GM19452 (cell line): Measurements from ENCODE around the gene SCO2.
A peak's percentile ranks its signal among the peaks of the same experiment; 100 is the strongest.

Source experiments
- ATAC-seq: cut with Tn5 transposase; IDR thresholded peaks from one replicate; pipeline ENCODE4 v1.9.1; 2021; ENCODE audit not compliant: unreplicated experiment

SCO2 gene, protein sequence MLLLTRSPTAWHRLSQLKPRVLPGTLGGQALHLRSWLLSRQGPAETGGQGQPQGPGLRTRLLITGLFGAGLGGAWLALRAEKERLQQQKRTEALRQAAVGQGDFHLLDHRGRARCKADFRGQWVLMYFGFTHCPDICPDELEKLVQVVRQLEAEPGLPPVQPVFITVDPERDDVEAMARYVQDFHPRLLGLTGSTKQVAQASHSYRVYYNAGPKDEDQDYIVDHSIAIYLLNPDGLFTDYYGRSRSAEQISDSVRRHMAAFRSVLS

DNA sequence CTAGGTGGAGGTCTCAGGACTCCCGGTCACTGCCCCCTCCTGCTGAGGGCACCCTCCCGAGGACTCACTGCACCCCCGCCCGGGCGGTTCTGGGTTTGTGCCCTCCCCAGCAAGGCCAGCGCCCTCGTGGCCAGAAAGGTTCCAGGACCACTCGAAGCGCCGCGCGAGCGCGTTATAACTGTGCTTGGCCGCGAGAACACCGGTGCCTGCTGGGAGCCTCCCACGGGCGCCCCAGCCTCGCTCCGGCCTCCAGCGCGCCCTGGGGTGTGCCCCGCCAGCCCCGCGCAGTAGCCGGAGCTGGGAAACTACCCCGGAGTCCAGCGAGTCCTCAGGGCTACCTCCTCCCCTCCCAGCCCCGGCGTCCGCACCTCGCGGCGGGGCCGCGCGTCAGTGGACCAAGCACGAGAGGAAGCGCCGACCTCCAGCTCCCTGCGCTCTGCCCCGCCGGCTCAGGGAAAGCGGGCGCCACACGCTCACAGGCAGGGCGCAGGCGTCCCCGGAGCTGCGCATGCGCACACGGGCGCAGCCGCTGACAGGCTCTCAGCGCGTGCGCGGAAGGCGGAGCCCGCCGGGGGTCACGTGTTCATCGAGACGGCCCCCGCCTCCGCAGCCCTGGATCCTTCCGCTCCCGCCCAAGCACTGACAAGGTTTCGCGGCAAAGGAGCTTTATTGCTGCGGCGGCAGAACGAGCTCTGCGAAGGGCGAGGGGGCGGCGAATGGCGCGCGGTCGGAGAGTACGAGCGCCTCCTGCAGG, at the start of gene SCO2:
TSS of gene SCO2 (minus strand) at position 495 of the 754 bp plus-strand sequence. CDS start 1,187 bp downstream, outside the sequence.
- ATAC-seq: peak; percentile 42

DNA sequence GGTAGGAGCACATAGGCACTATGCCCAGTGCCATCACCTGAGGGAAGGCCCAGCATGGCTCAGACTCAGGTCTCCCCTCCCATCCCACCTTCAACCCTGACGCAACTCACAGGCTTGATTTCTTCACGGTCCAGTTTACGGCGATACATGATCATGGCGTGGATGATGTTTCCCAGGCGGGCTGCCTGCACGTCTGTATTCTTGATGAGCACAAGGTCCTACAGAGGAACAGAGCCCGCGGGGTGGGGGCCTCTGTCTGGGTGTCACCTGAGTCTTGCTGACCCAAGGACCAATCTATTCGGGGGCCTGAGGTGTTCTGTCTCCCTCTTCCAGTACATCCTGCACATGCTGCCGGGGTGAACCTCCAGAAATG, 49.0 kb upstream of the SCO2 start:
- no peak for ATAC-seq

DNA sequence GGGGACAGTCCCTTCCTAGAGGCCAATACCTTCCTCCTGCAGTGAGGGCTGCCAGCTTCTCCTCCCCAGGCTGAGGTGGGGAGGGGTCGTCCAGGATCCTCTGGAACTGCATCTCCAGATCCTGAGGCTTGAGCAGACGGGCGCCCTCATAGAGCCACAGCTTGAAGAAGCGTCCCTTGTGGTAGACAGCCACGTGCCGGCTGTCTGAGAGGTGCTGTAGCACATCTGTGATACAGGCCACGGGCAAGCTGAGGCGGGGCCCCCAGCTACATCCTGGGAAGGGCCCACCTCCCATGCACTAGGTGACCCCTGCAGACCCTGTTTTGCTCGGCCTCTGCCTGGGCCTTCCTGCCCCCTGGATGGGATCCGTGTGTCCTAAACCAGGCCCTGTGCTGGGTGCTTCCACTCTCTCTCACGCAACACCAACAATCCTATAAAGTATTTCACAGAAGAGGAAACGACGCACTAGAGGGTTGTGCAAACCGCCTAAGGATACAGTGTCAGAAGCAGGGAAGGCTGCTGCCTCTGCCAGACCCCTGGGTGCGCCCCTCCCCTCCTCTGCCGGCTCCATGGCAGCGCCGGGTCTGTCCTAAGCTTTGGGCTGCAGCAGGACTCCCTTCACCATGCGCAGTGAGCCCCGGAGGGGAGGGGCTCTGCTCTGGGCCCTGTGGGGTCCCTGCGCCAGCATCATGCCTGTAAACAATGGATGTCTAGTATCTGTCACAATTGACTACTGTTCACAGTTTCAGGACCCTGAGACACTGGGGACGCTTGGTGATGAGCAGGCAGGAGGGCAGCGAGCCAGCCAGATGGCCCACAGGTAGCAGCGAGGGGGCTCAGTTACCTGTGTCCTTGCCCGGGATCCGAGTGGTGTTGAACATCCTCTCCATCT, 48.3 kb upstream of the SCO2 start:
- ATAC-seq: no peak

DNA sequence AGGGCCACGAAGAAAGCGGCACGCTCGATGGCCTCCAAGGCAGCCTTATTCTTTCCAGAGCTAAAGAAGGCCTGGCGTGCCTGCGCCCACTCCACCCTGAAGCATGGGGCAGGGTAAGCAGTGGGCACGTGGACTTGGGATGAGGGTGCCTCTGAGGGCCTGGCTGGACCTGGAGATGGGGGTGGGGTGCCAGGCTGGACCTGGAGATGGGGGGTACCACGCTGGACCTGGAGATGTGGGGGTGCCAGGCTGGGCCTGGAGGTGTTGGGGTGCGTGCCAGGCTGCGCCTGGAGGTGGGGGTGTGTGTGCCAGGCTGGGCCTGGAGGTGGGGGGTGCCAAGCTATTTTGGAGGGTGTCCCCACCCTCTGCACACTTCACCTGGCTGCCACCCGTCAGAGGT, 47.6 kb upstream of the SCO2 start:
- ATAC-seq: no peak

DNA sequence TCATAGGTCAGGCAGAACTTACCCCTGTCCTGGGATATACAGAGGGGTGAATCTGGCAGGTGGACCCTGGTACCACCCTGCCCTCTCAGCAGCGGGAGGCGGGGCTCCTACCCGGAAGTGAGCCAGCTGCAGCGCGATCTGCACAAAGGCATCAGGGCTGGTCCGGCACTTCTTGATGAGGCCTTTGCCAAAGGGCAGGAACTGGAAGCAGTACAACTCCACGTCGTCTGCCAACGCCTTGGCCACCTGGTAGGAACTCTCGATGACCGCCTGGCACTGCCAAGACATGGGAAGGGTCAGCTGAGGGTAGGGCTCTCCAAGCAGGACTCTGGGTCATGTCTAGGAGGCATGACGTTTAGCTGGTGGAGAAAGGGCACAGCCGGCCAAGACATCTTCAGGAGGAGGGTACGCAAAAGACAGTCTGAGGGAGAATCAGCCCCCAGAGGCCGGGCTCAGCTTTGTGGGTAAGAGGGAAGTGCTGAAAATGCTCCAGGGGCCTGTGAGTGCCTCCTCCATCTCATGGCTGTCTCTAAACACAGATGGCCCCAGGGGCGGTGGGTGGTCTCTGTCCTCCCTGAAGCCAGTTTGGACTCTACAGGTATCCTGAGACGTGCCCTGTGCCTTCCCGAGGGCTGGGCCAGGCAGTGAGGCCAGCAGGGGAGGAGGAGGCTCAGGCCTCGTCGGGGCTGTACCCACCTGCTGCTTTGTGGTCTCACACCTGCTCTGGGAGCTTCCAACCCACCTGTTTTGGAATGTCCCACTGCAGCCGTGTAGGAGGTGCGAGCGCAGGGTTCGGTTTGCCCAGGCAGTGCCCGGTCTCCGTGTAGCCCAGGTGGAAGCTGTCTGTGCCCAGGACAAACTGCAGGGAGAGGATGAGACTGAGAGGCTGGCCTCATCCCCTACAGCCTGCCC, 46.1 kb upstream of the SCO2 start:
- no peak for ATAC-seq

DNA sequence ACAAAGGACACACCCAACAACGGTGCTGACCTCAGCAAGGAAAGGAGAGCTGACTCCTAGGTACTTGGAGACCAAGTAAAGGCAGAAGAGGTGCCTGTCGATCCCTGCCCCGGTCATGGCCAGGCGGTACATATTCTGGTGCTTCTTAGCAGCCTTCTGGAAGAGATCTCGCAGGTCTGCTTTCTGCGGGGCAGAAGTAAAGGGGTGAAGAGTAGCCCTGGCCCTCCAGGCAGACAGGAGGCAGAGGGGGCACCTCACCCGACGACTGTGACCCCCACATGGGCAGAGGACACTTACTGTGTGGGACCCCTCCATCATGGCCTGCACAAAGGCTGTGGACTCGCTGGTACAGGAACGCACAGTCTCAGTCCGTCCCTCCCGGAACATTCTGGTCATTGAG, 45.5 kb upstream of the SCO2 start:
- ATAC-seq: no peak

DNA sequence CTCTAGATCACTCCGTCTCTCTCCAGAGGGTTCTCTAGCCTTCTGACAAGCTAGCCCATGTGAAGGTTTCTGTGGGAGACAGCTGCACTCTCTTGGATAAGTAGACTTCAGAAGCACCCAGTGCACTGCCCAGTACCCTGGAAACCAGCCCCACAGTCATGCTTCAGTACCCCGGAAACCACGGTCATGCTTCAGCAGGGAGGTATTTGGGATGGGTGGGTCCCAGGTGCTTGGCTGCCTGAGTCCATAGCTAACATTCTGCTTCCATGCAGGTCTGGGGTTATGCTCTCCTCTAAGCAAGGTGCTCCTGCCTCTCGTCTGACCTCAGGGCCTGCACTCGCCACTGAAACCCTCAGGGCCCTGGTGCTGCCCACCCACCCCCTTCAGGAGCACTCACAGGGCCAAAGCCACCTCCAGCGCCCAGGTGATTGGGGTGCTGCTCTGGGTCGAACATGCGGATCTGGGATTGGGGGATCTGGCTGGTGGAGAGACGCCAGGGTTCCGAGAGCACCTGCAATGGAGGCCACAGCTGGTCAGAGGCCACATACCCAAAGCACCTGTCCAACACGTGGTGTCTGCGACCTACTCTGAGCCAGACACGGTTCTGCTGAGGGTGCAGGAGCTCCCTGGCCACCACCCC, 44.6 kb upstream of the SCO2 start:
- no peak for ATAC-seq

DNA sequence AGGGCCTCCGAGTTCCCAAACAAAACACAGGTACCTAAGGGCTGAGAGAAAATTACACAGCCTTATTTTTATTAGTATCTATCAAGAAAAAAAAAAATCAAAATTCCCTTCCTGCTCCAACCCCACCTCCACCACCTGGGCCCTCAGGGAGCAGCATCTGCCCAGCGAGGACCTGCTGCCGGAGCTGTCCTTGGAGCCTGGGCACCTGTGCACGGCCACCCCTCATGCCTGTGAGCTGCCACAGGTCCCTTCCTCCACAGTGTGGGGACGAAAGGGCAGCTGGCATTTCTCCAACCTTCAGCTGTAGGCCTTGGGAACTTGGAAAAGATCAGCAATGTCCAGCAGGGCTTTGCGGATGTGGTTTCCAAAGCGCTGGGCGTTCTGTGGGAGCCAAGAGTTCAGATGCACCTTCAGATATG, 43.7 kb upstream of the SCO2 start:
- no peak for ATAC-seq

DNA sequence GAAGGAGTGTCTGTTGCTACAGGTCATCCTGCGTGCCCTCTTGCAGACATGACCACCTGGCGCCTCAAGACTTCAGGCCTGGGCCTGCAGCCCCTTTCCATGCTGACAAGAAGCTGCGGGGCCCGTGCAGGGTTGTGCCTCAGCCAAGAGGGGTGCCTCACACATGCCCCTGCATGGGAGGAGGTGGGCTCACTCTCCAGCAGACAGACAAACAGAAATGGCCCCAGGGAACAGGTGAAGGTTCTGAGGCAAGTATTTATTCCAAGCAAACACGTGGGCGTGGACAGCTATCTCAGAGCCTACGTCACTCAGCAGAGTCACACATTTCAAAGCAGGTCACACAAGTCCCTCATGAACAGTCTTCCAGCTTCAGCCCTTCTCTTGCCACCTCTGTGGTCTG, 43.2 kb upstream of the SCO2 start:
- no peak for ATAC-seq

DNA sequence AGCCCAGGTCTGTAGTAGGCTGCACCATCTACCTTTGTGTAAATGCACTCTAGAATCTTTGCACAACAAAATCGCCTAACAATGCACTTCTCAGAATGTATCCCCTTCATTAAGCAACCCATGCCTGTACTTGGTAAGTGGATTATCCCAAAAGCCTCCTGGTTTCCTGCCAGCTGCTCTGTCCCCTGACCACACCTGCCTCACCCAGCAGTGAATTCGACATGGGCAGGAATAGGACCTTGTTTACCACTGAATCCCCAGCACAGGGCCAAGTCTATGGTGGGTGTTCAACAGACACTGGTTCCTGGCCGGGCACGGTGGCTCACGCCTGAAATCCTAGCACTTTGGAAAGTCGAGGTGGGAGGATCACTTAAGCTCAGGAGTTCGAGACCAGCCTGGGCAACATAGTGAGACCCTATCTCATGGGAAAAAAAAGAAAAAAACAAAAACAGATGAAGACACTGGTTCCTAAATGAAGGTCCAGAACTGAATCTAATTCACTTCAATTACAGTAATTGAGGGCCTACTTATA, 42.4 kb upstream of the SCO2 start:
- ATAC-seq: no peak

DNA sequence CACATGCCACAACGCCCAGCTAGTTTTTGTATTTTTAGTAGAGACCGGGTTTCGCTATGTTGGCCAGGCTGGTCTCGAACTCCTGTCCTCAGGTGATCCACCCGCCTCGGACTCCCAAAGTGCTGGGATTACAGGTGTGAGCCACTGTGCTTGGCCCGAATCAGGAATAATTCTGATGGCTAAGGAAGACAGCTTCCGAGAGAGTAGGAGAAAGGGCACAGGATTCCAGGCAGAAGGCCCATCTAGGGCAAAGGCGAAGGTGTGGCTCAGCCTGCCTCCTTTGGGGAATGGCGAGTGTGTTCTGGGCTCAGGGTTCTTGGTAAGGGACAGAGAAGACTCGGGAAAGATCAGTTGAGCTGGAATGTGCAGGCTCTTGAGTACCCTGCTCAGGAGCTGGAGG, 38.9 kb upstream of the SCO2 start:
- ATAC-seq: no peak

DNA sequence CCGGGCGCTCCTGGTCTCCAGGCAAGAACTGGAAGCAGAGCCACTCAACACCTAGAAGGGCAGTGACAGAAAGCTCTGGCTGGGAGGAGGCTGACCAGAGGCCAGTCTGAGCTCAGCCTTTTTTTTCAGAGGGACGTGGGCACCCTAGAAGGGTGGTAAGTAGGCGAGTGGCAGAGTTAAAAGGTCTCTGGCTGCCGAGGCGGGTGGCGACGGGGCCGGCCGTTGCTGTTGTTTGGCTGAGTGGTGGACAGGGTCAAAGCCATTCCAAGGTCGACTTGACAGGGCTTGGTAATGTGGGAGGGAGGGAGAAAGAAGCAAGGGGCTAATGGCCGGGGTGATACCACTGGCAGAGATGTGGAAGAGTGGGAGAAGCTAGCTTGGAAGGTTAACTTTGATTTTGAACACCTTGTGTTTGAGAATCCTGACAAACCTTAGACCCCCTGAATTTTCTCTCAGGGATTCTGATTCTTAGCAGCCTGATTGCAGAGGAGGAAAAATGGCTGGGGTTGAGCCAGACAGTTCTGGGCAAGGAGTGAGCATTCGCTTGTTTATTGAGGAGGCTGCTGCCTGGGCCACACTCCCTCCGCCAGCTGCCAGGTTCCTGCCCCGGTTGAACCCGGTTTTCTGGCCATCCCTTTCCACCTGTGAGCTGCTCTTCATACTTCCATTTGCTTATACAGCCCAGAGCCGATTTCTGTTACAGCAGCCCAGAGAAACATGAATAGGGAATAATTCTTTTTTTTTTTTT, 38.2 kb upstream of the SCO2 start:
- ATAC-seq: no peak

DNA sequence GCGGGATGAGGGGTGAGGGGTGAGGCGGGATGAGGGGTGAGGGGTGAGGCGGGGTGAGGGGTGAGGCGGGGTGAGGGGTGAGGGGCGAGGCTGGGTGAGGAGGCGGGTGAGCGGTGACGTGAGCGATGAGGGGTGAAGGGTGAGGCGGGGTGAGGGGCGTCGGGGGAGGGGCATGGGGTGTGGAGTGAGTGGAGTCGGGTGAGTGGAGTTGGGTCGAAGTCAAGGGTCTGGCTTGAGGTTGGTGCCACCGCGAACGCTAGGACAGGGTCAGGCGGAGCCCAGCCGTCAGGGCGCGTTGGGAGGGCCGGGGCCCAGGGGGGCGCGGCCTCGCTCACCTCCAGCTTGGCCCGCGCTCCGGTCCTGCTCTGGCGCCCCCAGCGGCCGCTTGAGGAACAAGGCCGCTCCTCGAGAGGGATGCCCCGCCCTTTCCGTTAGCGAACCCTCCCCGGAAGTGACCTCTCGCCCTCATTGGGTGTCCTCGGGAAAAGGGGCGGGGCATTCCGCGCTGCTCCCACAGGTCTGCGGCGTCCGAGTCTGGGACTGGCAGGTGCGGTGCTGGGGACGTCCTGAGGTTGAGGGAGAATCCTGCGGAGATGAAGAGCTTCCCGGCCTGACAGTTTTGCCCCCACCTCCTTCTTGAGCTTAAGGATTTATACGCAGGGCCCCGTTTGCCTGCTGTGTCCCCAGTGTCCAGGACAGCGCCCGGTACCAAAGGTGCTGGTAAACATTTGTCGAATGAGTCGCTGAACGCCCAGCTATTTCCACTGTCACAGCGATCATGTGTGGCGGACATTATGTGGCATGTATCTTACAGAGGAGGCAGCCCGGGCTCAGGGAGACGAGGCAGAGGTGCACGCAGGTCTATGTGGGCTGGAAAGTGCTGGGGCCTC, 37.4 kb upstream of the SCO2 start, which contains the start of gene SYCE3:
TSS of gene SYCE3 (minus strand) at position 397 of the 890 bp plus-strand sequence. CDS start 6,514 bp downstream, outside the sequence.
- ATAC-seq: peak; percentile 93

DNA sequence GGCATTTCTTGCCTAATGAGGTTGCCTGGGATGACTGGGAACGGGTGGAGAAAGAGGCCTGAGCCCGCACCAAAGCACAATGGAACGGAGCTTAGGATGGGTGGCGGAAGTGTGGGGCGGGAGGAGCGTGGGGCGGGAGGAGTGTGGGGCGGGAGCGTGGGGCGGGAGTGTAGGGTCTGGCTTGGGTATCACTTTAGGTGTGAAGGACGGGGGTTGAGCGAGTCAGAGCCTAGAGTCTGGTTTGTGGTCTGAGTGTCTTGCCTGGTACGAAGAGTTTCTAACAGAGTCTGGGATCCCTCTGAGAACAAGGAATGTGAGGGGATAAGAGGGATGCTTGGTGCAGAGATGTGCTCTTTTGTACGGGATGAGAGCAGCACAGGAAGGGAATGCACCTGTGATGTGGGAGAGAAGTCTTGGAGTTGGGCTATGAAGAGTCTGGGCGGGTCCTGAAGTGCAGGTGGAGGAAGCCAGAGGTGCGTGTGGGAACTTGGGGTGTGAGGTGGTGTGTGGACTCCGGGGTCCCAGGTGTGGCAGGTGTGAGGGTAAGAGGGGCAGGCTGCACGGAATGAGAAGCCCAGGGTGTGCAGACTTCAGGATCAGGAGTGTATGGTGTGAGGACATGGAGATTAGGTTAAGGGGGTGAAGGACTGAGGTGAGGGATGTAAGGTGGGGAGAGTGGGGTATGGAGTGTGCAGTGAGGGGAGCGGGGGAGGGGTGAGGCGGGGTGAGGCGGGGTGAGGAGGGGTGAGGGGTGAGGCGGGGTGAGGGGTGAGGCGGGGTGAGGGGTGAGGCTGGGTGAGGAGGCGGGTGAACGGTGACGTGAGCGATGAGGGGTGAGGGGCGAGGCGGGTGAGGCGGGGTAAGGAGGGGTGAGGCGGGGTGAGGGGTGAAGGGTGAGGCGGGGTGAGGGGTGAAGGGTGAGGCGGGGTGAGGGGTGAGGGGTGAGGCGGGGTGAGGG, 36.3 kb upstream of the SCO2 start:
- no peak for ATAC-seq

DNA sequence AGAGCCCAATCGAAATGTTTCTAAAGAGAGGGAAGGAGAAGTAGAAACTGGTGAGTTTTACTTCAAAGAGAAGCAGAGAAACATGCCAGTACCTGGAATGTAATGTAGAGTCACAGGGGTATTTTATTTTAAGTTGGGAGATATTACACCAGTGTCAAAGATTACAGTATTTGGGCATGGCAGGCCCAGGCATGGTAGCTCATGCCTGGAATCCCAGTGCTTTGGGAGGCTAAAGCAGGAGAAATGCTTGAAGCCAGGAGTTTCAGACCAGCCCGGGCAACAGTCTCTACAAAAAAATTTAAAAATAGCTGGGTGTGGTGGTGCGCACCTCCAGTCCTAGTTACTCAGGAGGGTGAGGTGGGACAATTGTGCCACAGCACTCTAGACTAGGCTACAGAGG, 34.6 kb upstream of the SCO2 start:
- no peak for ATAC-seq

DNA sequence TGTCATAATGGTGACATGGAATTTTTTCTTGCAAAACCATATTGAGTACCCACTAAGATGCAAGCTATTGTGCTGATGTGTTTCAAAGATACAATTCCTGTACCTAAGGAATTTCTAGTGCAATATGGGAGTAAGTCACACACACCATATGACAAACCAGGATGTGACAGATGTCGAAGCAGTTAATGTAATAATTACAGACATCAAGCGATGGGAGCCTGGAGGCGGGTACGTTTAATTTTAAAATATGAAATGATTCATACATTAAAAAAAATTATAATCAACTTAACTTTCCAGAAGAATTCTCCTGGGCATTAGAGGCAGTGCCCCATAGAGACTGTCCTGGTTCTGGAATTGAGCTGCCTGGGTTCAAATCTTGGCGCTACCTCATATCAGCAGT, 31.3 kb upstream of the SCO2 start:
- ATAC-seq: no peak

DNA sequence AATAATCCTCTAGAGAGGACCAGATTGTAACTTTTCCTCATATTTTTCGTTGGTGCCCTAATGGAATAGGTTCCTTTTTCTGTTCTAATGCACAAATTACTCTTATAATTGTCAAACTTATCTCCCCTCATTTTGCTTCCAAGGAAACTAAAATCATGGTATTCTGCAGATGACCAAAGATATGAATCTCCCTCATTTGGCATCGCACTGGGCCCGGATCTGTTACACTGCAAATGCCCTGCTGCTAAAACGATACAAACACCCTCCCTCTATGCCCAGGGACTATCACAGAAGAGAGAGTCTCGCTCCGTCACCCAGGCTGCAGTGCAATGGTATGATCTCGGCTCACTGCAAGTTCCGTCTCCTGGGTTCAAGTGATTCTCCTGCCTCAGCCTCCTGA, 27.9 kb upstream of the SCO2 start:
- ATAC-seq: no peak
